SK-N-SH (cell line): ENCODE measurements around the gene SPATA31D4. TPM values are rescaled to one million over a fixed set of nuclear protein-coding genes. Genes with fewer than 3 reads are reported as not detected.

ENCODE experiments used
- CTCF ChIA-PET: fragments of 300-600, 350-600 bp; formaldehyde crosslinking; extraction: SDS; loops from one replicate; lab custom pipeline; 2021; lab: Yijun Ruan, JAX
- POLR2A ChIA-PET: fragments of 350-600 bp; sonication (Branson Sonifier 250); formaldehyde crosslinking; extraction: SDS; loops from one replicate; lab custom pipeline; 2020; ENCODE audit warnings: antibody characterized with exemption, inconsistent platforms; lab: Yijun Ruan, JAX
- DNase-seq: peaks from one replicate; pipeline ENCODE4 v3.0.0; 2012
- H2AFZ ChIP-seq: fragments of 200-600 bp; sonication (generic); 2 replicates; pipeline ENCODE4 v1.8.1; 2016; ENCODE audit warnings: antibody characterized with exemption, mild to moderate bottlenecking, low read depth
- H3F3A ChIP-seq: fragments of 200-600 bp; sonication (generic); replicated peaks from 2 replicates; pipeline ENCODE3; 2016; ENCODE audit warnings: antibody characterized with exemption, mild to moderate bottlenecking; ENCODE audit not compliant: insufficient read depth
- H3K27ac ChIP-seq, 2 experiments: fragments of 200-500 bp in 1 of 2; fragments of 200-600 bp in 1 of 2; sonication (Bioruptor generic) in 1 of 2; sonication (generic), shearing (Covaris generic) in 1 of 2; 2 replicates each; pipeline versions ENCODE4 v1.5.1 to v1.6.1; 2014 to 2016; ENCODE audit warnings: low read depth in 2 of 2, inconsistent platforms in 1 of 2, low read length in 1 of 2, mild to moderate bottlenecking in 1 of 2, mixed read lengths in 1 of 2
- H3K27me3 ChIP-seq: fragments of 200-600 bp; sonication (generic), shearing (Covaris generic); 2 replicates; pipeline ENCODE4 v1.6.1; 2016; ENCODE audit warnings: mixed run types; ENCODE audit not compliant: insufficient read depth
- H3K36me3 ChIP-seq, 2 experiments: fragments of 200-500 bp in 1 of 2; fragments of 200-600 bp in 1 of 2; sonication (Bioruptor generic) in 1 of 2; sonication (generic) in 1 of 2; replicated peaks in 1 of 2; 2 replicates each; pipeline versions ENCODE3 to v1.5.1; 2014 to 2016; ENCODE audit warnings: low read length in 1 of 2, mild to moderate bottlenecking in 1 of 2; ENCODE audit not compliant: insufficient read depth in 2 of 2, control insufficient read depth in 1 of 2
- H3K4me1 ChIP-seq, 2 experiments: fragments of 200-500 bp in 1 of 2; fragments of 200-600 bp in 1 of 2; sonication (Bioruptor generic) in 1 of 2; sonication (generic), shearing (Covaris generic) in 1 of 2; 2 replicates each; pipeline versions ENCODE4 v1.5.1 to v1.6.1; 2014 to 2016; ENCODE audit warnings: low read depth in 1 of 2, low read length in 1 of 2, mixed run types in 1 of 2; ENCODE audit not compliant: insufficient read depth in 2 of 2, control insufficient read depth in 1 of 2
- H3K4me2 ChIP-seq: fragments of 200-600 bp; sonication (generic), shearing (Covaris generic); 2 replicates; pipeline ENCODE4 v1.6.1; 2017; ENCODE audit warnings: mixed run types
- H3K4me3 ChIP-seq, 2 experiments: fragments of 200-500 bp in 1 of 2; fragments of 200-600 bp in 1 of 2; sonication (Bioruptor generic) in 1 of 2; sonication (generic), shearing (Covaris generic) in 1 of 2; 2 replicates each; pipeline versions ENCODE4 v1.5.1 to v1.8.1; 2014 to 2016; ENCODE audit warnings: low read depth in 2 of 2, inconsistent platforms in 1 of 2, low read length in 1 of 2, mild to moderate bottlenecking in 1 of 2, mixed read lengths in 1 of 2, moderate library complexity in 1 of 2
- H3K79me2 ChIP-seq: fragments of 200-600 bp; sonication (generic); 2 replicates; pipeline ENCODE4 v1.8.1; 2017; ENCODE audit warnings: mild to moderate bottlenecking; ENCODE audit not compliant: insufficient read depth
- H3K9ac ChIP-seq: fragments of 200-600 bp; sonication (generic); 2 replicates; pipeline ENCODE4 v1.6.1; 2017; ENCODE audit warnings: mixed run types
- H3K9me2 ChIP-seq: fragments of 200-600 bp; sonication (generic); 2 replicates; pipeline ENCODE4 v1.6.1; 2017; ENCODE audit warnings: mixed run types
- H3K9me3 ChIP-seq: fragments of 200-600 bp; sonication (generic); 2 replicates; pipeline ENCODE4 v1.6.1; 2017; ENCODE audit warnings: mixed run types, mild to moderate bottlenecking, moderate library complexity
- H4K20me1 ChIP-seq: fragments of 200-600 bp; sonication (generic); 2 replicates; pipeline ENCODE4 v1.6.1; 2017; ENCODE audit warnings: mild to moderate bottlenecking, mixed run types; ENCODE audit not compliant: insufficient read depth
- CTCF ChIP-seq: fragments of 200-600 bp; sonication (generic); IDR thresholded peaks from 2 replicates; pipeline ENCODE4 v1.6.1; 2017; ENCODE audit warnings: antibody characterized with exemption, mild to moderate bottlenecking, moderate library complexity
- FOSL2 ChIP-seq: IDR thresholded peaks from 2 replicates; pipeline ENCODE4 v1.4.0; 2012; ENCODE audit warnings: low read depth, mild to moderate bottlenecking, moderate library complexity, borderline replicate concordance
- FOXM1 ChIP-seq: IDR thresholded peaks from 2 replicates; pipeline ENCODE4 v1.4.0; 2012; ENCODE audit warnings: low read depth, mild to moderate bottlenecking
- GABPA ChIP-seq: IDR thresholded peaks from 2 replicates; pipeline ENCODE4 v1.4.0; 2012; ENCODE audit warnings: low read depth, mild to moderate bottlenecking
- JUND ChIP-seq: IDR thresholded peaks from 2 replicates; pipeline ENCODE4 v1.4.0; 2012
- MEF2A ChIP-seq: IDR thresholded peaks from 2 replicates; pipeline ENCODE4 v1.4.0; 2012; ENCODE audit warnings: low read depth, borderline replicate concordance
- NFIC ChIP-seq: IDR thresholded peaks from 2 replicates; pipeline ENCODE4 v1.4.0; 2012; ENCODE audit warnings: borderline replicate concordance
- POLR2AphosphoS5 ChIP-seq: IDR thresholded peaks from 2 replicates; pipeline ENCODE4 v1.6.1; 2012; ENCODE audit warnings: low read depth, low read length
- RXRA ChIP-seq: IDR thresholded peaks from 2 replicates; pipeline ENCODE4 v1.4.0; 2012; ENCODE audit warnings: low read depth, mild to moderate bottlenecking, borderline replicate concordance
- USF2 ChIP-seq: fragments of 150-350 bp; IDR thresholded peaks from 2 replicates; pipeline ENCODE4 v1.6.1; 2017; ENCODE audit warnings: antibody characterized with exemption, low read length, low read depth, borderline replicate concordance
- WGBS: methylation state at CpG from one replicate; pipeline ENCODE4 v1.1.6; 2017; ENCODE audit warnings: low lambda C conversion rate; 5-methylcytosine and 5-hydroxymethylcytosine counted together
- polyA plus RNA-seq, 3 experiments: library from polyadenylated mRNA; depleted of rRNA; stranded (reverse); fragments of >200 nt; gene quantifications; 2 replicates each; pipeline ENCODE4 v1.2.3, GENCODE V29; 2012
- TF ChIP-seq, protein P1 (sequence below): IDR thresholded peaks from 2 replicates; pipeline ENCODE4 v1.4.0; 2012; ENCODE audit warnings: low read depth, borderline replicate concordance

The SPATA31D4 gene
- polyA plus RNA-seq, 1 of the 3 experiments (the other 2 are of a cell fraction), result not detected

DNA sequence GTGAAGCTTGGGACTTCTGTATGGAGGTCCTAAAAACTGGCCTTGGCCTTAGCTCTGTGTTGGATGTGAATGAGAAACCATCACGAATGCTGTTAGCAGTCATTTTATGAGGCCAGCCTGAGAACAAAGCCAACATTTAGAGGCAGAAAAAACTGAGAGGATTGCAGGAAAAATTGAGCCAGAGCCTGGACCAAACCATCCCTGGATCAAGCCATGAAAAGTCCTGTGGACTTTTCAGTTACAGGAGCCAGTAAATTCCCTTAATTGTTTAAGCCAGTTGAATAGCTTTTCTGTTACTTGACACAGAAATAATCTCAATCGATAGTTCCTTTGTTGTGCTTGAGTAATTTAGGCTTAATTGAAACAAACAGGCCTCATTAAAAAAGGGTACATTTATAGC lies 42.6 kb upstream of the SPATA31D4 start:
- ChIA-PET CTCF (interaction anchor here (1.1 to 1.9 kb wide), 2 partner anchors 15 to 38 kb away, joined by 3 to 6 read pairs; no protein-coding TSS in a partner anchor), POLR2A (no interaction called here)
- 74% methylated on average over 2 of the region's 2 CpGs for WGBS
- H3K36me3 ChIP-seq, result no peaks in the 10 kb centered on the region
- H3K79me2 ChIP-seq, result no peaks in the 10 kb centered on the region
- no peak overlapping the region for H3K4me3 ChIP-seq
- no peak overlapping the region for H3K9ac ChIP-seq
- H4K20me1 ChIP-seq, result no peaks in the 10 kb centered on the region
- H3K4me2 ChIP-seq, result no peak overlapping the region
- H2AFZ ChIP-seq, result no peak overlapping the region
- DNase-seq, result no peak
- H3F3A ChIP-seq, result no peaks in the 10 kb centered on the region
- no peaks in the 10 kb centered on the region for H3K27me3 ChIP-seq
- TF ChIP-seq FOXM1, result no peak
- no peaks in the 10 kb centered on the region for H3K4me1 ChIP-seq
- no peak overlapping the region for H3K27ac ChIP-seq
- H3K9me2 ChIP-seq, result no peaks in the 10 kb centered on the region
- H3K9me3 ChIP-seq, result no peaks in the 10 kb centered on the region

GRCh38 chr9:81886665-81887064 lies 41.6 kb upstream of the SPATA31D4 start:
- ChIA-PET POLR2A (no interaction called here), CTCF (interaction anchor here (1.9 kb wide), 1 partner anchor 14 kb away, joined by 6 read pairs; no protein-coding TSS in a partner anchor)
- DNase-seq, result no peak
- Histone ChIP-seq H3K27me3 (no peaks in the 10 kb centered on the region), H4K20me1 (no peaks in the 10 kb centered on the region), H3K9ac (no peak overlapping the region), H3K27ac (no peak overlapping the region), H3K9me2 (no peaks in the 10 kb centered on the region), H2AFZ (no peak overlapping the region), H3K79me2 (no peaks in the 10 kb centered on the region), H3F3A (no peaks in the 10 kb centered on the region), H3K4me2 (no peak overlapping the region), H3K4me3 (no peak overlapping the region), H3K4me1 (no peaks in the 10 kb centered on the region), H3K9me3 (no peaks in the 10 kb centered on the region), H3K36me3 (no peaks in the 10 kb centered on the region)
- no peak for TF ChIP-seq FOSL2
- TF ChIP-seq NFIC, result no peak
- TF ChIP-seq, protein P1, sequence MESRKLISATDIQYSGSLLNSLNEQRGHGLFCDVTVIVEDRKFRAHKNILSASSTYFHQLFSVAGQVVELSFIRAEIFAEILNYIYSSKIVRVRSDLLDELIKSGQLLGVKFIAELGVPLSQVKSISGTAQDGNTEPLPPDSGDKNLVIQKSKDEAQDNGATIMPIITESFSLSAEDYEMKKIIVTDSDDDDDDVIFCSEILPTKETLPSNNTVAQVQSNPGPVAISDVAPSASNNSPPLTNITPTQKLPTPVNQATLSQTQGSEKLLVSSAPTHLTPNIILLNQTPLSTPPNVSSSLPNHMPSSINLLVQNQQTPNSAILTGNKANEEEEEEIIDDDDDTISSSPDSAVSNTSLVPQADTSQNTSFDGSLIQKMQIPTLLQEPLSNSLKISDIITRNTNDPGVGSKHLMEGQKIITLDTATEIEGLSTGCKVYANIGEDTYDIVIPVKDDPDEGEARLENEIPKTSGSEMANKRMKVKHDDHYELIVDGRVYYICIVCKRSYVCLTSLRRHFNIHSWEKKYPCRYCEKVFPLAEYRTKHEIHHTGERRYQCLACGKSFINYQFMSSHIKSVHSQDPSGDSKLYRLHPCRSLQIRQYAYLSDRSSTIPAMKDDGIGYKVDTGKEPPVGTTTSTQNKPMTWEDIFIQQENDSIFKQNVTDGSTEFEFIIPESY, result no peak
- no peak for TF ChIP-seq MEF2A
- TF ChIP-seq CTCF, result no peak
- TF ChIP-seq USF2, result no peak
- TF ChIP-seq GABPA, result no peak
- no peak for TF ChIP-seq JUND
- no peak for TF ChIP-seq RXRA
- TF ChIP-seq POLR2AphosphoS5, result no peak
- 95% methylated on average over 1 of the region's 1 CpG for WGBS
